AG04449 (cell line): ENCODE results near the gene APBA2.
A peak's percentile ranks its signal among the peaks of the same experiment; 100 is the strongest.
"Not testable (repeated sequence)": the region's sequence is repeated elsewhere in the genome, so short reads cannot be mapped to it uniquely, and the experiment has no call there.

Source experiments
- CTCF ChIA-PET: fragments of 350-600 bp; formaldehyde crosslinking; extraction: SDS; loops from one replicate; lab custom pipeline; 2021; ENCODE audit warnings: antibody characterized with exemption; lab: Yijun Ruan, JAX
- POLR2A ChIA-PET: fragments of 400-600, 350-600 bp; formaldehyde crosslinking; extraction: SDS; loops from one replicate; lab custom pipeline; 2020; ENCODE audit warnings: antibody characterized with exemption, inconsistent platforms; lab: Yijun Ruan, JAX
- DNase-seq: peaks from one replicate; pipeline ENCODE4 v3.0.0-alpha.2; 2010; ENCODE audit warnings: low read depth, low spot score
- H3K4me3 ChIP-seq: 2 replicates; pipeline ENCODE4 v1.5.1; 2011; ENCODE audit warnings: low read depth, mild to moderate bottlenecking, control low read depth, low read length
- TF ChIP-seq, protein P1 (sequence below): IDR thresholded peaks from one replicate; pipeline ENCODE4 v1.5.1; 2011; ENCODE audit warnings: mild to moderate bottlenecking, moderate library complexity, low read length, control low read depth, inconsistent platforms; ENCODE audit not compliant: insufficient read depth; ENCODE audit errors: missing control alignments

APBA2 gene

GRCh38 chr15:28885630-28886430 lies at the start of gene APBA2:
TSS of gene APBA2 (plus strand) at chr15:28885974. CDS start at chr15:29053885, 167,911 bp downstream.
- DNase-seq, result no peak
- ChIA-PET POLR2A (interaction anchor here (0.6 kb wide), 1 partner anchor 215 kb away, joined by 4 read pairs; no protein-coding TSS in a partner anchor), CTCF (interaction anchor here (0.9 to 3.8 kb wide), 4 partner anchors 92 to 218 kb away, joined by 4 to 11 read pairs (median 6); no protein-coding TSS in a partner anchor)
- H3K4me3 ChIP-seq, result peak within 1 kb of the TSS; percentile 63
- TF ChIP-seq, protein P1, sequence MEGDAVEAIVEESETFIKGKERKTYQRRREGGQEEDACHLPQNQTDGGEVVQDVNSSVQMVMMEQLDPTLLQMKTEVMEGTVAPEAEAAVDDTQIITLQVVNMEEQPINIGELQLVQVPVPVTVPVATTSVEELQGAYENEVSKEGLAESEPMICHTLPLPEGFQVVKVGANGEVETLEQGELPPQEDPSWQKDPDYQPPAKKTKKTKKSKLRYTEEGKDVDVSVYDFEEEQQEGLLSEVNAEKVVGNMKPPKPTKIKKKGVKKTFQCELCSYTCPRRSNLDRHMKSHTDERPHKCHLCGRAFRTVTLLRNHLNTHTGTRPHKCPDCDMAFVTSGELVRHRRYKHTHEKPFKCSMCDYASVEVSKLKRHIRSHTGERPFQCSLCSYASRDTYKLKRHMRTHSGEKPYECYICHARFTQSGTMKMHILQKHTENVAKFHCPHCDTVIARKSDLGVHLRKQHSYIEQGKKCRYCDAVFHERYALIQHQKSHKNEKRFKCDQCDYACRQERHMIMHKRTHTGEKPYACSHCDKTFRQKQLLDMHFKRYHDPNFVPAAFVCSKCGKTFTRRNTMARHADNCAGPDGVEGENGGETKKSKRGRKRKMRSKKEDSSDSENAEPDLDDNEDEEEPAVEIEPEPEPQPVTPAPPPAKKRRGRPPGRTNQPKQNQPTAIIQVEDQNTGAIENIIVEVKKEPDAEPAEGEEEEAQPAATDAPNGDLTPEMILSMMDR, result peak; percentile 18

DNA sequence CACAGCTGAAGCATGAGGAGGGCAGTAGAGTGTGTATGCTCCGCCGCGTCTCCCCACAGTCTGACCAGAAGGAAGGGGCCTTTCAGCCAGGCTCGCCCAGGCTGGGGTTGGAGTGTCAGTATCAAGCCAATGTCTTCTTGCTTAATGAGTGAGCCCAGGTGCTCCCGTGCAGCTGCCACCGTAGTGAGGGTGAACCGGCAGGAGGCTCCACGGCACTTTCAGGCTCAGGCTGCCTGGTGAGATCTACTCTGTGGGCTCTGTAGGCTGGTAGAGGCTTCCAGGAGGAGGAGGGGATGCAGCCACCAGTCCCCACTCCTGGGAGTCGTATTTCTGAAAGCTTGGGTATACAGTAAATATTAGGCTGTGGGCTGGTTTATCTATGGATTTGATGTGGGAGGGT lies 45.5 kb upstream of the APBA2 start:
- H3K4me3 ChIP-seq, CTCF ChIA-PET, POLR2A ChIA-PET, DNase-seq: not testable (repeated sequence)

DNA sequence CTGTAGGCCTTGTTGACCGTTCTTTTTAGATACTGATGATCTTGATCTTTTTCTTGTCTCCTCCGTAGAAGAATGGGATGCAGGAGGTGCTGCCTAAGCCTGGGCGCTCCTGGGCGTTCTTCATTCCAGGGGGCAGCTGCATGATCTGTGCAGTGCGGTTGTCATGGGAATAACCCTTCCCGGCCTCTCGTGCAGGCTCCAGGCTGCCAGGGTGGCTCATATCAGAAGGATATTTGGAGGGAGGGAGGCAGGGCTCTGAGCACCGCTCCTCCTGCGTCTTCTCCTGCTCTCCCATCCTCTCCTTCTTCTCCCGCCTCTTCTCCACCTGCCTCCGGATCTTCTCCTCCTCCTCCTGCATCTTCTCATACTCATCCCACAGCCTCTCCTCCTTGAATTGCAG lies 43.6 kb upstream of the APBA2 start:
- DNase-seq, POLR2A ChIA-PET, H3K4me3 ChIP-seq, CTCF ChIA-PET: not testable (repeated sequence)

DNA sequence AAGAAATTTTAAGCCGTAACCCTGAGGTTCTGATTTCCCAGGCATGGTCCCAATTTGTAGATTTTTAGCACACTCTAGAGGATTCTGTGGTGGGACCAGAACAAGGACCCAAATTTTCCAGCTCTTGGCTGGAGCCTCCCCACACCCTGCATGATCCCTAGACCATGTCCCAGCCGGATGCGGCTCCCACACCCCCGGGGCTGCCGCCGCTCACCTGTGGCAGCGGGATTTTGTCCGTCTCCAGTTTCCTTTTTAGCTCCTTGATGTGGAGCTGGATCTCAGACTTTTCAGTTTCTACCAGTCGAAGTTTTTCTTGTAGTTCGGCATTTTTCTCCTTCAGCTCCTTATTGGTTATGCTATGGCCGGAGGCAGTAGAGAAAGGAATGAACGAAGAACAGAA lies 42.3 kb upstream of the APBA2 start:
- DNase-seq, POLR2A ChIA-PET, H3K4me3 ChIP-seq, CTCF ChIA-PET: not testable (repeated sequence)

DNA sequence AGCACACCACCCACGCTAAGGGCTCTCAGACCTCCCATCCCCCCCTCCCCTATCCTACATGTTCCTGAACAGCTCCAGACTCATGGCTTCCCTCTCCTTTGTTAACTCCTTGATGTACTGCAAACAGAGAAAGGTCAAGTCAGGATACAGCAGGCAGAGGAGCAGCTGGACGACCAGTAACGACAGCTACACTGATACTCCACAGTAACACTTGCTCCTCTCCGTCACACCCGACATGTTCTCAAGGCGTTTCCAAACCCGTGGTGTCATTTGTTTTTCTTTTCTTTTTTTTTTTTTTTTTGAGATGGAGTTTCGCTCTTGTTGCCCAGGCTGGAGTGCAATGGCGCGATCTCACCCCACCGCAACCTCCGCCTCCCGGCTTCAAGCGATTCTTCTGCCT lies 41.6 kb upstream of the APBA2 start:
- POLR2A ChIA-PET, CTCF ChIA-PET, H3K4me3 ChIP-seq, DNase-seq: not testable (repeated sequence)

GRCh38 chr15:28847247-28847646 lies 38.5 kb upstream of the APBA2 start:
- H3K4me3 ChIP-seq, DNase-seq, CTCF ChIA-PET, POLR2A ChIA-PET: not testable (repeated sequence)

GRCh38 chr15:28847959-28848358 lies 37.8 kb upstream of the APBA2 start:
- DNase-seq, POLR2A ChIA-PET, H3K4me3 ChIP-seq, CTCF ChIA-PET: not testable (repeated sequence)

DNA sequence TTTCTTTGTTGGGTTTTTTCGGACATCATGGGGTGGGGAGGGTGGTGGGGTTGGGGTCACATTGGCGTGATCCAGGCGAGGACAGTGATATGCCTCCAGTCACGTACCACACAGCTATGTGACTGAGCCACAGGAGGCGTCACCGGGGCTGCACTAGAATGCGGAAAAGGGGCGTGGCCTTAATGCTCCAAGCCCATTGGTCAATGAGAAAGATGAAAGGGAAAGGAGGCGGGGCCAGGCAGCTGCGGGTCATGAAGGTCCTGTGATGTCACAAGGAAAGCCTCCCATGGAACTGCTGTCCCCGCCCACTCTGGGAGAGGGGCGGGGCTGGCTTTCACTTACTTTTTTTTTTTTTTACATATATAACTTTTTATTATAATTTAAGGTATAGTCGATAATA lies 37.3 kb upstream of the APBA2 start, which contains the start of gene GOLGA6L7:
TSS of gene GOLGA6L7 (minus strand) at position 124 of the 400 bp plus-strand sequence. CDS start at position 29, 95 bp downstream.
- CTCF ChIA-PET, H3K4me3 ChIP-seq, POLR2A ChIA-PET, DNase-seq: not testable (repeated sequence)

GRCh38 chr15:28849271-28849670 lies 36.5 kb upstream of the APBA2 start:
- DNase-seq, POLR2A ChIA-PET, H3K4me3 ChIP-seq, CTCF ChIA-PET: not testable (repeated sequence)

- H3K4me3 ChIP-seq, DNase-seq, CTCF ChIA-PET, POLR2A ChIA-PET: not testable (repeated sequence)
Measured at GRCh38 chr15:28849766-28850165, 36.0 kb upstream of the APBA2 start.

- H3K4me3 ChIP-seq, CTCF ChIA-PET, DNase-seq, POLR2A ChIA-PET: not testable (repeated sequence)
Measured at GRCh38 chr15:28853654-28854053, 32.1 kb upstream of the APBA2 start.

- POLR2A ChIA-PET, DNase-seq, H3K4me3 ChIP-seq, CTCF ChIA-PET: not testable (repeated sequence)
Measured at GRCh38 chr15:28854578-28854977, 31.2 kb upstream of the APBA2 start.
